HG02884 (cell line): ENCODE measurements around the gene LYSMD1.

ENCODE experiments used
- ATAC-seq: cut with Tn5 transposase; IDR thresholded peaks from one replicate; pipeline ENCODE4 v1.9.1; 2021; ENCODE audit warnings: mild to moderate bottlenecking, moderate library complexity; ENCODE audit not compliant: unreplicated experiment

The LYSMD1 gene

DNA sequence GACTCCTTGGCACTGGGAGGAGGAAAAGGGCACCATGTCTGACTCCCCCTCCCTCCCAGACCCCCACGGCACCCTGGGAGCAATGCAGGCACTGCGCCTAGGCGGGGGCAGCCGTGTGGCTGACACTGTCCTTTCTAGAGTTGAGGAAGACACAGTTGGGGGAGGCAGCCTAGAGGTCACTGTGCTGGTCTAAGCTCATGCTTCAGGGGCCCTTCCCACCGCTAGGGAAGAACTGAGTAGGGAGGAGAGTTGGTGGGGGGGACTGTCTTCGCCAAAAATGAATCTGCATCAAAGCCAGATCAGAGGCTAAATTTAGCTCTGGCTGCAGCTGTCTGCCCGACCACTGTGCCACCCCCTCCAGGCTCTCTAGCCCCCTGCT lies 22.7 kb downstream of the LYSMD1 start:
- ATAC-seq = no peak

DNA sequence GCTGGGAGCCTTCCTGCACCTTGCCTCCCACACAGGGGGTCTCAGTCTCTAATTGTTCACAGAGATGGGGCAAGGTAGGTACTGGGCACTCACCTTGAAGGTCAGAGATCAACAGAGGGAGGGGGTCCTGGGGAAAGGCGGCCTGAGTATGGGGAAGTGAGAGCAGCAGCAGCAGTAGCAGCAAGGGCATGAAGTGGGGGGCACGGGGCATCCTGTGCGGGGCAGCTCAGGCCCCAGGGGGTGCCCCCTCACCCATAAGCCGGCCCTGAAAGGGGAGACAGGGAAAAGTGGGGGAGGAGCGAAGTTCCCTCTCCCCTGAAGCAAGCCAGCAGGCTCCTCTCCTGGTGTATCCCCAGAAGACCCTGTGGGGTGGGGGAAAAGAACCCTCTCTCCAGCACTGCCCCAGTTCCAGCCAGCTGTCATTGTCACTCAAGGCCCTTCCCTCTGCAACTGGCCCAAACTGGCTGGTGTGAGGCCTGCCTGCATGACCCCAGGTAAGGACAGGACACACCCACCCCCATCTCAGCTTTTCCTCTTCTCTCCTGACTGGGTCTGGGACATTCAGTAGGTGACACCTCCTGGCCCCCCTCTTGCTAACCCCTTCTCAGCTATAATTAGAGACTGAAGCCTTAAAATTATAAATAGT lies 23.2 kb downstream of the LYSMD1 start:
- ATAC-seq = no peak

DNA sequence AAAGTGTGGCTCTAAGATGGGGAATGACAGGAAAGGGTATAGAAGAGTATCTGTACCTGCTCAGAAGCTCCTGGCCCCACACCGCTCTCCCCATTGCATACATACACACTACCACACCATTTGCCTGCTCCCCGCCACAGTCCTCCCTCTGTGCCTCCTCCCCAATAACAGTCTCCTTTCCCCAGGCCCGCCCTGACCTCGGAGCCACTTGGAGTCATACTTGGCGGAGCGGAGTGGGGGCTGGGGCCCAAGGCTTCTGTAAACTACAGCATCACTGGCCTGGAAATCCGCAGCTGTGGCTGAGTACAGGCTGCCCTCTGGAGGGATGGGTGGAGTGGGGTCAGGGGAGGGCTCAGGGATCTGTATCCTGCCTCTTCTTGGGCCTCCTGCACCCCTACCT lies 27.9 kb downstream of the LYSMD1 start:
- ATAC-seq = no peak

- ATAC-seq = no peak
Observed at GRCh38 chr1:151135433-151136385, 30.0 kb downstream of the LYSMD1 start.

GRCh38 chr1:151134991-151135390 lies 30.7 kb downstream of the LYSMD1 start:
- ATAC-seq = no peak

DNA sequence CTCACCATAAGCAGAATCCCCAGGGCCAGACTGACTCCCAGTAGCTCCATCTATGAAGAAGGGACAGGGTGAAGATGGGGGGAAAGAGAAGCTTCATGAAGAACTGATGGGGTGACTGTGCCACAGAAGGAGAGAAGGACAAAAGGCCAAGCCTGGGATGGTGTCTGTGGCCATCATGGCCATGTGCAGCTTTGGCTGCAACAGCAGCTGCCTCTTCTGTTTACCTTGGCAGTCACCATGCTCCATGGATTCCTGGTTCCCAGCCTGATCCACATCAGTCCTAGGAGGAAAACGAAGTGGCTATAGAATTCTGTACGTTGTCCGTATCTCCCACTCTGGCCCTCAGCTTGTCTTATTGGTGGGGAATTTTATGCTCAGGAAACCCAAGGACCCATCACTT lies 31.3 kb downstream of the LYSMD1 start:
- ATAC-seq = no peak

- ATAC-seq = no peak
Observed at GRCh38 chr1:151133018-151133806, 32.5 kb downstream of the LYSMD1 start.

DNA sequence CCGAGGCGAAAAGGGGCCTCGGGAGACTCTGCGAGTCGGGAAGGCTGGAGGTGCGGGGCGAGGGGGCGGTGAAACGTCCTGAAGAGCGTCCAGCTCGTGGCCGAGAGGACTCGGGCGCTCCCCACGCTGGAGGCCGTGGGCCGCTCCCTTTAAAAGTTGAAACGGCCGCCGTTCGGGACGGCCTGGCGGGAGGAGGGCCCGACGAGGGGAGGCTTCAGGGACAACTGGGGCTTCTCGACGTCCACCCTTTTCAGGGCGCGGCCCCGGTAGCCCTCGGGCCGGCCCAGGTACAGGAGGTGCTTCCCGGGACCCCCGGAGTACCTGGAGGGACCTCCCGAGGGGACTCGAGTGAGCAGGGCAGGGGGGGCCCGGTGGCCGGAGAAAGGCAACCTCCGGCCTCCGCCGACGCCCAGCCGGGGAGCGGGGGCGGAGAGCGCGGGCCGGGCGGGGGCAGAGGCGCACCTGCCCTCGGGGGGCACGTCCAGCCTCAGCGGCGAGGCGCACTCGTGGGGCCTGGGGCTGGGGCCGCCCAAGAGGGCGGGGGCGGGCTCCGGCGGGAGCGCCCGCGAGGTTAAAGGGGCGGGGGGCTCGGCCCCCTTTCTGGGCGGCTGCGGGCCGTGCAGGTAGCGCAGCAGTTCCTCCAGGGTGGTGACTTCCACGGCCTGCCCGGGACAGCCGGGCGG lies 33.2 kb downstream of the LYSMD1 start:
- no peak for ATAC-seq

DNA sequence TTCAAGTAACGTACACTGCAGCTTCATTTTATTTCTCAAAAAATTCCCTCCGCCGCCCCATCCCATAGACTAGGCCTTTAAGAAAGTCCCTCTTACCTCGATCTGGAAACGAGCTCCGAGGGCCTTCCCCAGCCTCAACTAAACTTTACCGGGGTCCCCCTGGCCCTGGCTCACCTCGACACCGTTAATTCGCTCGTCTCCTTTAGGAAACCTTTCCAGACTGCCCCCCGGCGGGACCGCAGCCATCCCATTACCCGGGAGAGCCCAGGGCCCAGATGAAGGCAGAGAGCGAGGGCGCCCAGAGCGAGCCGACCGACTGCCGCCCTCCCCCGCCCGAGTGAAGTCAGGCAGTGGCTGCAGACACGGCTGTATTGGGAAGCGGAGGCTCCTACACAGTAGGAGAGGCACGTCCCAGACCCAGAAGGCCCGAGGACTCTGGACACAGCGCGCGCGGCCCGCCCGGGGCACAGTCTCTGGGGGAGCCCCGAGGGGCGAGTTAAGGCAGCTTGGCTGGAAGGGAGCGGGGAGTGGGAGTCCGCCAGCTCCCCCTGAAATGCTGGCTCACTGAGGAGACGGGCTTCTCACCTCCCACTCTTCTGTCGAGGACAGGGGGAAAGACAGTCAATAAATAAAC lies 33.9 kb downstream of the LYSMD1 start:
- no peak for ATAC-seq

DNA sequence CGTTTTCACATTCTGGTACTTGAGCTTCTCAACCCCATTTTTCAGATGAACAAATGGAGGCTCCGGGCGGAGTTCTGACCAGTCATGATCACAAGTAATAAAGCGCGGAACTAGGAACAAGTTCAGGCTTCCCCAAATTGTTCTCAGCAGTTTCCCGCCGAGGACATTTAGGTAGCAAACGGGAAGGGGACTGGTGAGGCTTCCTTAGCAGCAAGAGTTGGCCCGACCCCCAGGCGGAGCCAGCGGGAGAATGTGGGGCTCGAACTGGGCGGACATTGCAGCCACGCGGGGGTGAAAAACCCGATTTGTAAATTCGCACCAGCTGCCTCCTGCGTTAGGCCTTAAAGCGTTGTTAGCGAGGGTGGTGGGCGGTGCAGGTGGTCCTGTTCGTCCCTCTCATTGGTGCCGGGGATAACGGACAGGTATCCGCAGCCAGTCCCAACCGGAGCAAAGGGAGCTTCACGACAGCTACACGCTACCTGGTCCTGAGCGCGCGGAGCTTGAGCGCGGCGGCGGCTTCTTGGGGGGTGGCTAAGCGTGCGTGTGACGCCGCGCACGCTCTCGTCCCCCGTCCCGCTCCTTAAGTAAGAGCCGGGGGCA lies 34.6 kb downstream of the LYSMD1 start:
- no peak for ATAC-seq

DNA sequence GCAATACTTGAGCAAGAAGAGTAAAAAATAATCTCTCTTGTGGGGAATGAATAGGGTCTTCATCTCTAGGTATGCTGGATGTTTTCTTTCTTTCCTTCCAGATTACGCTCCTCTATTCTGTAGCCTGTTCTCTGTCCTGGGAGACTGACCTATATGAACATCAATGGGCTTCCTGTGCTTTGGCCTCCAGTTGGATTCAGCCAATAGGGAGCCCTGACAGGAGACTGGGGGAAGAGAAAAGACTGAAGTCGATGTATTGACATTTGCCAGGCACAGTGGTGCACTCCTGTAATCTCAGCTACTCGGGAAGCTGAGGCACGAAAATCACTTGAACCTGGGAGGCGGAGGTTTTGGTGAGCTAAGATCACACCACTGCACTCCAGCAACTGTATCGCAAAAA lies 36.9 kb downstream of the LYSMD1 start:
- ATAC-seq = no peak

GRCh38 chr1:151124763-151125403 lies 40.8 kb downstream of the LYSMD1 start:
- ATAC-seq = no peak

DNA sequence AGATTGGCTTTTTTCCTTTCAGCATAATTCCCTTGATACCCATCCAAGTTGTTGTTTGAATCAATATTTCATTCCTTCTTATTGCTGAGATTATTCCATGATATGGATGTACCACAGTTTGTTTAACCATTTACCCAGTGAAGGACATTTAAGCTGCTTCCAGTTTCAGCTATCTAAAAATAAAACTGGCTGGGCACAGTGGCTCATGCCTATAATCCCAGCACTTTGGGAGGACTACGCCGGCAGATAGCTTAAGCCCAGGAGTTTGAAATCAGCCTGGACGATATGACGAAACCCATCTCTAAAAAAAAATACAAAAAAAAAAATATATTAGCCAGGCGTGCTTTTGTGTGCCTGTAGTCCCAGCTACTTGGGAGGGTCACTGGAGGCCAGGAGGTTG lies 51.8 kb downstream of the LYSMD1 start:
- no peak for ATAC-seq
